ENCODE measurements around the gene PTCH1.

PTCH1 gene

GRCh38 chr9:95447660-95448420 is 68.9 kb downstream of the PTCH1 start:
- DNase-seq (ENCODE audit: insufficient read length, low spot score) (no peak), FAIRE-seq (no peak)
- TF ChIP-seq, protein P1, sequence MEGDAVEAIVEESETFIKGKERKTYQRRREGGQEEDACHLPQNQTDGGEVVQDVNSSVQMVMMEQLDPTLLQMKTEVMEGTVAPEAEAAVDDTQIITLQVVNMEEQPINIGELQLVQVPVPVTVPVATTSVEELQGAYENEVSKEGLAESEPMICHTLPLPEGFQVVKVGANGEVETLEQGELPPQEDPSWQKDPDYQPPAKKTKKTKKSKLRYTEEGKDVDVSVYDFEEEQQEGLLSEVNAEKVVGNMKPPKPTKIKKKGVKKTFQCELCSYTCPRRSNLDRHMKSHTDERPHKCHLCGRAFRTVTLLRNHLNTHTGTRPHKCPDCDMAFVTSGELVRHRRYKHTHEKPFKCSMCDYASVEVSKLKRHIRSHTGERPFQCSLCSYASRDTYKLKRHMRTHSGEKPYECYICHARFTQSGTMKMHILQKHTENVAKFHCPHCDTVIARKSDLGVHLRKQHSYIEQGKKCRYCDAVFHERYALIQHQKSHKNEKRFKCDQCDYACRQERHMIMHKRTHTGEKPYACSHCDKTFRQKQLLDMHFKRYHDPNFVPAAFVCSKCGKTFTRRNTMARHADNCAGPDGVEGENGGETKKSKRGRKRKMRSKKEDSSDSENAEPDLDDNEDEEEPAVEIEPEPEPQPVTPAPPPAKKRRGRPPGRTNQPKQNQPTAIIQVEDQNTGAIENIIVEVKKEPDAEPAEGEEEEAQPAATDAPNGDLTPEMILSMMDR (IDR thresholded peaks at IDR 0.05; ENCODE audit: insufficient read depth, missing control alignments) = no peak

- FAIRE-seq (no peak), DNase-seq (ENCODE audit: insufficient read length, low spot score) (no peak)
- TF ChIP-seq, protein P1 (IDR thresholded peaks at IDR 0.05; ENCODE audit: insufficient read depth, missing control alignments) = no peak
Measured at GRCh38 chr9:95446984-95447383, 69.8 kb downstream of the PTCH1 start.

GRCh38 chr9:95446259-95446658 is 70.5 kb downstream of the PTCH1 start:
- TF ChIP-seq, protein P1 (IDR thresholded peaks at IDR 0.05; ENCODE audit: insufficient read depth, missing control alignments) = no peak
- FAIRE-seq = no peak

DNA sequence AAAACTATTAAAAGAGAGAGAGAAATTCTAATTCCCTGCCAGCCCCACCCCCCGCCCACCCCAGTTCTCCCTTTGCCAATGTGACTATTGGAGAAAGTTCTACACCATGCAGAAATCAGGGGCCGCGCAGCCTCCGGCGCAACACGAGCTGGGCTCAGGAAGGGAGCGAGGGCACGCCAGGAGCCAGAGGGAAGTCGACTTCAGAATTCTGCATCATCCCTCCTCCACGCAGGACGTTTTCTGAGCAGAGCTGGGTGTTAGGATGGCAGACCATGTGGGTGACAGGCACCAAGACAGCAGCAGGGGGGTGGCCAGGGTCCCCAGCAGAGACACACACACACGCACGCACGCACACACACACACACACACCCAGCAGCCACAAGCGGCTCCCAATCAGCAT is 72.6 kb downstream of the PTCH1 start:
- no peak for DNase-seq (ENCODE audit: insufficient read length, low spot score)
- TF ChIP-seq, protein P1 (IDR thresholded peaks at IDR 0.05; ENCODE audit: insufficient read depth, missing control alignments) = no peak
- no peak for FAIRE-seq

More at GRCh38 chr9:95446259-95446658, 70.5 kb downstream of the PTCH1 start:
- DNase-seq (ENCODE audit: insufficient read length, low spot score) = no peak

GRCh38 chr9:95443301-95443700 is 73.5 kb downstream of the PTCH1 start:
- DNase-seq (ENCODE audit: insufficient read length, low spot score) (no peak), FAIRE-seq (no peak)
- TF ChIP-seq, protein P1 (IDR thresholded peaks at IDR 0.05; ENCODE audit: insufficient read depth, missing control alignments) = no peak

GRCh38 chr9:95441081-95441480 is 75.7 kb downstream of the PTCH1 start:
- TF ChIP-seq, protein P1 (IDR thresholded peaks at IDR 0.05; ENCODE audit: insufficient read depth, missing control alignments) = no peak
- DNase-seq (ENCODE audit: insufficient read length, low spot score) (no peak), FAIRE-seq (no peak)

DNA sequence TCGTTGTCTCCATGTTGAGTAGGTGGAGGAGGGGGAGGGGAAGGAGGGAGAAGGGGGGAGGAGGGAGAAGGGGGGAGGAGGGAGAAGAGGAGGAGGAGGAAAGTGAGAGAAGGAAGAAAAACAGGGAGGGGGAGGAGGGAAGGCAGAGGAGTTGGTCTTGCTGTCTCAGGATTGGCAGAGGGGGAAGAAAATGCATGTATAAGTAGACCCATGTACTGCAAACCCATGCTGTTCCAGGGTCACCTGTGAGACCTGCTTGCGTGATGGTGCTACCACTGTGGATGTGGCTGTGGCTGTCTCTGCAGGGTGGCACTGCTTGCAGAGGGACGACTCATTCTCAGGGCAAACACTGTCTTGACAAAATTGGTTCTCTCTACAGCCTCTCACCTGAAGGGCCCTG is 76.3 kb downstream of the PTCH1 start:
- TF ChIP-seq, protein P1 (IDR thresholded peaks at IDR 0.05; ENCODE audit: insufficient read depth, missing control alignments) = no peak
- FAIRE-seq (no peak), DNase-seq (ENCODE audit: insufficient read length, low spot score) (no peak)
